ENCODE measurements around the gene CXCL16. TPM values are rescaled to one million over a fixed set of nuclear protein-coding genes. Genes with fewer than 3 reads are reported as not detected.

The CXCL16 gene
- total RNA-seq, 1 donor from 2014 or later = 3.5 TPM

GRCh38 chr17:4710693-4711634 lies 28.8 kb downstream of the CXCL16 start:
- Mint-ChIP-seq H3K27ac (peak overlapping the region; percentile 83), H3K4me1 (peaks cover 48% of the 10 kb centered on the region), H3K27me3 (no peaks in the 10 kb centered on the region), H3K36me3 (ENCODE audit: low read depth) (peaks cover 8% of the 10 kb centered on the region), H3K9me3 (no peaks in the 10 kb centered on the region), H3K4me3 (peak overlapping the region; percentile 86)
- ATAC-seq (ENCODE audit: low read depth) = no peak
- DNase-seq = no peak
- ChIA-PET POLR2A (interaction anchor here (0.6 to 3.2 kb wide), 10 partner anchors 12 to 237 kb away, joined by 3 to 17 read pairs (median 6); partner anchors contain the start of genes C17orf107, GLTPD2, MED11 and PFN1), CTCF (interaction anchor here (0.8 to 3.1 kb wide), 8 partner anchors 20 to 198 kb away, joined by 3 to 13 read pairs (median 4); partner anchors contain the start of genes C17orf107 and MED11)
- intact Hi-C loops (cut with micrococcal nuclease) = loop anchor here (1.0 to 5.0 kb wide), 13 partner anchors 20 to 775 kb away; partner anchors contain the start of genes CHRNE, DERL2, MED11 and MINK1
- TF ChIP-seq CTCF (IDR thresholded peaks at IDR 0.05) = no peak

GRCh38 chr17:4709794-4710692 lies 29.7 kb downstream of the CXCL16 start, which contains the start of gene ARRB2:
Gene ARRB2 (plus strand): TSS chr17:4710632. CDS start chr17:4710722, 90 bp downstream.
- intact Hi-C loops (cut with micrococcal nuclease) = loop anchor here (1.0 to 5.0 kb wide), 13 partner anchors 21 to 776 kb away; partner anchors contain the start of genes CHRNE, DERL2, MED11 and MINK1
- peak; percentile 27 for TF ChIP-seq CTCF (IDR thresholded peaks at IDR 0.05)
- peak within 1 kb of the TSS; percentile 83 for H3K27ac Mint-ChIP-seq
- no peaks in the 10 kb centered on the region for H3K27me3 Mint-ChIP-seq
- H3K36me3 Mint-ChIP-seq (ENCODE audit: low read depth) = peaks cover 5% of the 10 kb centered on the region
- peaks cover 43% of the 10 kb centered on the region for H3K4me1 Mint-ChIP-seq
- CTCF ChIA-PET = interaction anchor here (0.8 to 1.6 kb wide), 9 partner anchors 21 to 199 kb away, joined by 3 to 12 read pairs (median 4); partner anchors contain the start of genes C17orf107 and MED11
- peak within 1 kb of the TSS; percentile 86 for H3K4me3 Mint-ChIP-seq
- DNase-seq (peak; percentile 93), ATAC-seq (ENCODE audit: low read depth) (peak; percentile 87)
- POLR2A ChIA-PET = interaction anchor here (0.6 to 3.2 kb wide), 13 partner anchors 12 to 259 kb away, joined by 3 to 17 read pairs (median 6); partner anchors contain the start of genes C17orf107, GLTPD2, MED11 and PFN1
- no peaks in the 10 kb centered on the region for H3K9me3 Mint-ChIP-seq

- H3K27ac Mint-ChIP-seq = peak overlapping the region; percentile 30
- POLR2A ChIA-PET = interaction anchor here (0.7 to 2.4 kb wide), 3 partner anchors 81 to 778 kb away, joined by 3 to 17 read pairs (median 5); partner anchors contain the start of genes C17orf107, DERL2, GLTPD2 and MIS12
- intact Hi-C loops (cut with micrococcal nuclease) = no loop called here
Measured at GRCh38 chr17:4708436-4708835, 31.3 kb downstream of the CXCL16 start.

GRCh38 chr17:4706121-4706520 lies 33.6 kb downstream of the CXCL16 start:
- no peak for TF ChIP-seq CTCF (IDR thresholded peaks at IDR 0.05)
- intact Hi-C loops (cut with micrococcal nuclease) = no loop called here
- peaks cover 6% of the 10 kb centered on the region for H3K36me3 Mint-ChIP-seq (ENCODE audit: low read depth)
- ATAC-seq (ENCODE audit: low read depth) (no peak), DNase-seq (no peak)
- H3K4me1 Mint-ChIP-seq = peaks cover 38% of the 10 kb centered on the region
- peak overlapping the region; percentile 15 for H3K4me3 Mint-ChIP-seq
- CTCF ChIA-PET = no interaction called here
- no peaks in the 10 kb centered on the region for H3K9me3 Mint-ChIP-seq
- POLR2A ChIA-PET = interaction anchor here (0.5 kb wide), 1 partner anchor 160 kb away, joined by 7 read pairs; no protein-coding TSS in a partner anchor
- peak overlapping the region; percentile 5 for H3K27ac Mint-ChIP-seq
- H3K27me3 Mint-ChIP-seq = no peaks in the 10 kb centered on the region

More at GRCh38 chr17:4708436-4708835, 31.3 kb downstream of the CXCL16 start:
- no peak for ATAC-seq (ENCODE audit: low read depth)
- CTCF ChIA-PET = interaction anchor here (0.6 to 2.6 kb wide), 2 partner anchors 82 to 141 kb away, joined by 3 to 11 read pairs; no protein-coding TSS in a partner anchor
- H3K4me1 Mint-ChIP-seq = peaks cover 39% of the 10 kb centered on the region
- no peak for TF ChIP-seq CTCF (IDR thresholded peaks at IDR 0.05)
- DNase-seq = no peak
- no peaks in the 10 kb centered on the region for H3K9me3 Mint-ChIP-seq
- no peak overlapping the region for H3K4me3 Mint-ChIP-seq
- peaks cover 7% of the 10 kb centered on the region for H3K36me3 Mint-ChIP-seq (ENCODE audit: low read depth)
- H3K27me3 Mint-ChIP-seq = no peaks in the 10 kb centered on the region
